Activated CD4-positive, alpha-beta T cell treated with anti-CD3 and anti-CD28 coated beads for 24 hours (primary cell): Measurements from ENCODE around the gene SGPP1.
A peak's percentile ranks its signal among the peaks of the same experiment; 100 is the strongest.
"Not testable (repeated sequence)": the region's sequence is repeated elsewhere in the genome, so short reads cannot be mapped to it uniquely, and the experiment has no call there.

Experiments used
- DNase-seq, 2 donors: peaks; one replicate each; pipeline ENCODE4 v3.0.0-alpha.2; 2020; ENCODE audit warnings: low read depth in 2 of 2

SGPP1 gene, protein sequence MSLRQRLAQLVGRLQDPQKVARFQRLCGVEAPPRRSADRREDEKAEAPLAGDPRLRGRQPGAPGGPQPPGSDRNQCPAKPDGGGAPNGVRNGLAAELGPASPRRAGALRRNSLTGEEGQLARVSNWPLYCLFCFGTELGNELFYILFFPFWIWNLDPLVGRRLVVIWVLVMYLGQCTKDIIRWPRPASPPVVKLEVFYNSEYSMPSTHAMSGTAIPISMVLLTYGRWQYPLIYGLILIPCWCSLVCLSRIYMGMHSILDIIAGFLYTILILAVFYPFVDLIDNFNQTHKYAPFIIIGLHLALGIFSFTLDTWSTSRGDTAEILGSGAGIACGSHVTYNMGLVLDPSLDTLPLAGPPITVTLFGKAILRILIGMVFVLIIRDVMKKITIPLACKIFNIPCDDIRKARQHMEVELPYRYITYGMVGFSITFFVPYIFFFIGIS

DNA sequence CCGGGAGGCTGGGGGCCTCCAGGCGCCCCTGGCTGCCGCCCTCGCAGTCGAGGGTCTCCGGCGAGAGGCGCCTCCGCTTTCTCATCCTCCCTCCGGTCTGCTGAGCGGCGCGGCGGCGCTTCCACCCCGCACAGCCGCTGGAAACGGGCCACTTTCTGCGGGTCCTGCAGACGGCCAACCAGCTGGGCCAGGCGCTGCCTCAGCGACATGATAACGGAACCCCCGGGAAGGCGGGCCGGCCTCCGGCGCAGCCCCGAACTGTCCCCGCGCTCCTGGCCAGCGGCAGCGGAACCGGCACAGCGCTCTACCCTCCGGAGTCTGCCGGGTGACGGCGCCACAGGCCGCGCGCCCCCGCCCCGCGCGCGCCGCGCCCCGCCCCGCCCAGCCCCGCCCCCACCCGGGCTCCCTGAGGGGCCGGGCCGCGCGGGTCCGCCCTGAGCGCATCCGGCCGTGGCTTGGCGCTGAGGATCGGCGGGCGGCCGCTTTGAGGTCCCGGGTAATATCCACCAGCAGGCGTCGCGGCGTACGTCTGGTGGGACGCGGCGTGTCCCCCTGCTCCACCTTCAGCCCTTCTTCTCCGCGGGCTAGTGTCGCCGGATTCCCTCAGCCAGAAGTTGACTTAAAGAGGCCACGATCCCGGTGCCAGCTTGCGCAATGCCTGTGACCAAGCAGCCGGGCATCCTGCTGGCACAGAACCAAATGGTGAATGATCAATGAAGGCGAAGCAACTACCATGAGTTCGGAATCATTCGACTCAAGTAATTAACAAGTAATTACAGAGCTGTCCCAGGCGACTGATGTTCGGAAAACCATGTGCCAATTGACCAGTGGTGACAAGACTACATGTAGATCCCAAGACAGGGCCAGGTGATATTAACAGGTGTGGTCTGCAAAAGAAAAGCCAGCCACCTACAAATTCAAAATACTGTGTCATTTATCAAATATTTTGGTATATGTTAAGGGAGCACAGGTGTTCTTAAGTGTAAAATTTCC, at the start of gene SGPP1:
TSS of gene SGPP1 (minus strand) at position 330 of the 993 bp plus-strand sequence. CDS start at position 209, 121 bp downstream.
- peak; percentile 48 to 59 for DNase-seq

DNA sequence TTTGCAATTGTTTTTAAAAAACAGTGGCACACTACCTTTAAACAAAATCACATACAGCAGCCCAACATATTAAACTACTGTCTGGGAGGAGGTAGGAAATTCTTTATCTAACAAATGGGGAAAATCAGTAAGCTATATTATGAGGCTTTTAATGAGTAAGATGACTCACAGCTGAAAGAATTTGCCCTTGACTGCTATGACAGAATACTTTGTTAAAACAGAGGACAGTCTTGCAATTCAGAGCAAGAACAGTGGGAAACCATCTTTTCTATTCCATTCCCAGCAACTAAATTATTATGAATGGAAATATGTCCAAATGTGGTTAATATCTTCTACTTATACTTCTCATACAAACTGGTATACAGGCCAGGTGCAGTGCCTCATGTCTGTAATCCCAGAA, 49.2 kb upstream of the SGPP1 start:
- no peak for DNase-seq

DNA sequence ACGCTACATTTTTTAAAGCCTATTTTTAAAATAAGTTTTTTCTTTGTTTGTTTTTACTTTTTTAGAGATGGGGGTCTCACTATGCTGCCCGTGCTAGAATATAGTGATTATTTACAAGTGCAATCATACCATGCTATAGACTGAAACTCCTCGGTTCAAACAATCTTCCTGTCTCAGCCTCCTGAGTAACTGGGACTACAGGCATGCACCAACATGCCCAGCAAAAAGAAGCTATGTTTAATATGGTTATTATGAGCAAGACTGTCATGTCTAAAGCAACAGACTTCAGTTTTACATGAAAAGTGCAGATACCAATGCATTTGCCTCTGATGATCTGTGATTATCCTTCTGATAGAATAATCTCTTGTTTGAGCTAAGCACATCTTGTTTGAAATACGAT, 45.6 kb upstream of the SGPP1 start:
- no peak for DNase-seq

DNA sequence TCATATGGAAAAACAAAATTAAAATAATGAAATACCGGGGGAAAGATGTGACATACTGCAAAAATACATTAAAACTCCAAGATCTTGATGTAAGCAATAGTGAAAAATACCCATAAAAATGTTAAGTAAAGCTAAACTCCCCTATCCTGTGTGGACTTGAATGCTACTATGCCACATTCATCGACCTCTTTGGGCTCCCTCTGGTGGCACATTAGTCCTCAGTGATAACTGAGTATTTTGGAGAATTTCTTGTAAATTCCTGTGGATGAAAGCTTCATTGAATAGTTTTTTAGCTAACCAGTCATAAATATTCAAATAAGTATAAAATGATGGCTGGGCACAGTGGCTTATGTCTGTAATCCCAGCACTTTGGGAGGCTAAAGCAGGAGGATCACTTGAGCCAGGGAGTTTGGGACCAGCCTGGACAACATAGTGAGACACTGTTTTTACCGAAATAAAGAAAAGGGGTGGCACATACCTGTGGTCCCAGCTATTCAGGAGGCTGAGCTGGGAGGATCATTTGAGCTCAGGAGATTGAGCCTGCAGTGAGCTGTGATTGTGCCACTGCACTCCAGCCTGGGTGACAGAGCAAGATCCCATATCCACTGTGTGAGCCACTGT, 42.4 kb upstream of the SGPP1 start:
- DNase-seq, result peak; percentile 17 to 27

DNA sequence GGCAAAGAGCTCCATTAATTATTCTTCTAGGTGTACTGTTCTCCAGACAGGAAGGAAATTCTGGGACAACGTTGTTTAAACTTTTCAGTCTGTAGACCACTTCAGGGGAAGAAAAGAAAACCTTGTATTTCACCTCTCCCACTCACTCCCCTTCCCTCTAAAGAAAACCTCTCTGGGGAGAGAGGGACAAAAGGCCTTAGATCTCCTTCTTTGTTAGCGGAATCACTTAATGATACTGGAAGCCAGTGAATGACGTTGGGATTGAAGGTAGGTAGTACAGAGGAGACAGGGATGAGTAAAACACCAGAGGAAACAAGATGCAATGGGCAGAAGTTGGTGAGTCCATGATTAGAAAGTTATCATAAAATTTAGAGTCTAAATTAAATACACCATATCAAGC, 38.7 kb upstream of the SGPP1 start:
- DNase-seq, result no peak

DNA sequence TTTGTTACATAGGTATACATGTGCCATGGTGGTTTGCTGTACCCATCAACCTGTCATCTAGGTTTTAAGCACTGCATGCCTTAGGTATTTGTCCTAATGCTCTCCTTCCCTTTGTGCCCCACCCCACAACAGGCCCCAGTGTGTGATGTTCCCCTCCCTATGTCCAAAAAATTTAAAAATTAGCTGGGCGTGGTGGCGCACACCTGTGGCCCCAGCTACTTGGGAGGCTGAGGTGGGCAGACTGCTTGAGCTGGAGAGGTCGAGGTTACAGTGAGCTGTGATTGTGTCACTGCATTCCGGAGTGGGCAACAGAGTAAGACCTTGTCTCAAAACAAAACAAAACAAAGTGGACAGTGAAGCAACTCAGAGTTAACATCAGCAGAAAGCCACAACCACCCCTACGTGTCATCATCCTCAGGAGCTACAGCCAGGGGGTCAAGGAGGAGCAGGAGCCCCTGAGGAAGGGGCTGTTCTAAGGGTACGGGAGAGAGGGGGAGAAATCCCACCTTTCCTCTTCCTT, 36.8 kb upstream of the SGPP1 start:
- no peak for DNase-seq

DNA sequence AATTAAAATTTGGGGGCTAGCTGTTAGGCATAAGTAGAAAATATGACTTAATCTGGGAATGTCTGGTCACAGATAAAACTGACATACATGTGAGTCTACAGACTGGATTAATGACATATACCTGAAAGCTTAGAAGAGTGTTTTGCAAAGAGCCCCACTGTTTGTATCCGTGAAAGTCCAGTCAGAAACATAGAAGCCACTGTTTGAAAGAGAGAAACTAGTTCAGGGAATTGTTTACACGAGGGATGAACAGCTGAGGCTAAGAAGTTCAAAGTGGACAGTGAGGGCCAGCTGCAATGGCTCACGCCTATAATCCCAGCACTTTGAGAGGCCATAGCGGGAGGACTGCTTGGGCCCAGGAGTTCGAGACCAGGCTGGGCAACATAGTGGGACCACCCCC, 36.2 kb upstream of the SGPP1 start:
- no peak for DNase-seq

DNA sequence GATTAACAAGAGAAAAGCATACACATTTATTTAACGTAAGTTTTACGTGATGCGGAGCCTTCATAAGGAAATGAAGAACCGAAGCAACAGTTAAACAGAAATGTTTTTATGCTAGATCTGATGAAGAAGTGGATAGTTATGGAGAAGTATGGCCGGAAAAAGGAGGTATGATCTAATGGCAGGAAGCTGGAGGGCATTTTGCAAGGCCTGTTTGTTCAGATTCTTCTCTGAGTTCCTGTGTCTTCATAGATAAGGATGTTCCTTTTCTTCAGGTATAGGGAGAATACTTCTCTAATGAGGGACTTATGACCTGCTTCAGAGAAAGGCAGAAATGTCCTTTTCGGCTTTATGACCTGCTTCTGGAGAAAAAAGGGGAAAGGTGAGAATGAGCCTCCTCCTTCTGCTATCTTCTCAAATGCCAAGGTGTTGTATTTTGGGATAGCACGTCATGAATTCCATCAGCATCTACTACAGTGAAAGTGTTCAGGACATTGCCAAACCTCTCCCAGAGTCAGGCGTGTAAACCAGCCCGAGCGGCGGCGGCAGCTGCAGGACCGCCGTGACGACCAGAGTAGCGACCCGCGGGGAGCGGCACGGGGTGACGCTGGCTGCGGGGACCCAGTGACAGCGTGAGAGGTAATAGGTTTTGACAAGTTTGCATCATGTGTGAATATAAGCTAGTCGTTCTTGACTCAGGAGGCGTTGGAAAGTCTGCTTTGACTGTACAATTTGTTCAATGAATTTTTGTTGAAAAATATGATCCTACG, 33.7 kb upstream of the SGPP1 start:
- no peak for DNase-seq

DNA sequence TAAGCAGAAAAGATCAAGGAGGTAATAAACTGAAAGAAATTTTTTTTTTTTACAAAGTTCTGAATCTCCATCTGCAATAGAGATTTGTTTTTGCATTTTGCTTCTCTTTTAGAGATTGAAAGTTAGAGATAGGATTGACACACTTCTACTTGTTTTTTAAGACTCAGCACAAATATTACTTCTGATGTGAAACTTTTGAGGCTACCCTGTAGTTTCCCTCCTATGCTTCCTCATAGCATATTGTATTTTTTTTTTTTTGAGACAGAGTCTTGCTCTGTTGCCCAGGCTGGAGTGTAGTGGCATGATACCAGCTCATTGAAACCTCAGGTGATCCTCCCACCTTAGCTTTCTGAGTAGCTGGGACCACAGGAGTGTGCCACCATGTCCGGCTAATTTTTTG, 32.1 kb upstream of the SGPP1 start:
- no peak for DNase-seq

DNA sequence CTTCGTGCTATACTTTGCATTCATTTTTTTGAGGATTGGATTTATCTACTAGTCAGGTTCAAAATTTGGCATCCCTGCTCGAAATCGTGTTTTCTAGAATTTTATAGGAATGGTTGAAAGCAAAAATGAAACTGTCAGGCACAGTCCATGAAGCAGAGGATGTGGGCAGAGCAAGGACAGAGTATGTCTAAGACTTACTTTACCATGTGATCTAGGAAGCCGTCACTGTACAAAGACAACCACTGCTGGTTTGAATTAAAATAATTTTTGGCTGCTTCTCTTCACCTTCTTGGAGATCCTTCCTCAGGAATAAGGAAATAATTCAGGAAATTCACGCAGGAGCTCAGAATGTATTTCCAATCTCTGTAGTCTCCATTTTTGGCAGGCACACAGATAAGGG, 31.6 kb upstream of the SGPP1 start:
- DNase-seq, result no peak

DNA sequence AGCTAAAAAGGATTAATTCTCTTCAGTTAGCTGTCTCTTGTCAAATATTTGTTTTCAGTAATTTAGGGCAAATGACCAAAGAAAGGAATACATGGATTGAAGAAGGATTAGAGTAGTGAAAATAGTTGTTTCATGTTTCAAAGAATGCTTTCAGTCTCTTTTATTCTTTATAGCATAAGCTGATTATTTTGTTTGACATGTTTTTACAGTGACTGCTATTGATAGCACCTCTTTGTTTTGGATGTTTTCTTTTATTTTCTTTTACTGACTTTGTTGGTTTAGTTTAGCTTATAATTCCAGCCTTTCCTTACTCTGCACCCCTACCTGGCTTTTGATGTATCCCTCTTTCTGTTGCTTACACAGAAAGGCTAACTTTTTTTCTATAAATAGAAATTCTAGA, 29.3 kb upstream of the SGPP1 start:
- no peak for DNase-seq

DNA sequence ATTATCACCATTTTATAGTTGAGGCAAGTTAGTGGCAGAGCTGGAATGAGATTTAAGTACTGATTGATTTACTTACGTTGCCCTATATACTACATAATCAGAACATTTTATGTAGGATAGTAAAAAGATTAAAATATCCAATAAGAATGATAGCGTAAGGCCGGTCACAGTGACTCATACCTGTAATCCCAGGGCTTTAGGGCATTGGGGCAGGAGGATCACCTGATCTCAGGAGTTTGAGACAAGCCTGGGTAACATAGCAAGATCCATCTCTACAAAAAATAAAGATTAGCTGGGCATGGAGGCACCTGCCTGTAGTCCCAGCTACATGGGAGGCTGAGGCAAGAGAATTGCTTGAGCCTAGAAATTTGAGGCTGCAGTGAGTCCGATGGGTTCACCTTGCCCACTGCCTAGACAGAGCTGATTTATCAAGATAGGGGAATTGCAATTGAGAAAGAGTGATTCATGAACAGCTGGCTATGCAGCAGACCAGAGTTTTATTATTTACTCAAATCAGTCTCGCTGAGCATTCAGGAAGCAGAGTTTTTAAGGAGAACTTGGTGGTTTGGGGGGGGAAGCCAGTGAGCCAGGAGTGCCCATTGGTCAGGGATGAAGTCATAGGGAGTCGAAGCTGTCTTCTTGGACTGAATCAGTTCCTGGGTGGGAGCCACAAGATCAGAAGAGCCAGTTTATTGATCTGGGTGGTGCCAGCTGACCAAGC, 24.7 kb upstream of the SGPP1 start:
- no peak for DNase-seq

DNA sequence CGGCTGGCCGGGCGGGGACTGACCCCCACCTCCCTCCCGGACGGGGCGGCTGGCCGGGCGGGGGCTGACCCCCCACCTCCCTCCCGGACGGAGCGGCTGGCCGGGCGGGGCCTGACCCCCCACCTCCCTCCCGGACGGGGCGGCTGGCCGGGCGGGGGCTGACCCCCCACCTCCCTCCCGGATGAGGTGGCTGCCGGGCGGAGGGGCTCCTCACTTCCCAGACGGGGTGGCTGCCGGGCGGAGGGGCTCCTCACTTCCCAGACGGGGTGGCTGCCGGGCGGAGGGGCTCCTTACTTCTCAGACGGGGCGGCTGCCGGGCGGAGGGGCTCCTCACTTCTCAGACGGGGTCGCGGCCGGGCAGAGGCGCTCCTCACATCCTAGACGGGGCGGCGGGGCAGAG, 23.2 kb upstream of the SGPP1 start:
- not testable (repeated sequence) for DNase-seq

DNA sequence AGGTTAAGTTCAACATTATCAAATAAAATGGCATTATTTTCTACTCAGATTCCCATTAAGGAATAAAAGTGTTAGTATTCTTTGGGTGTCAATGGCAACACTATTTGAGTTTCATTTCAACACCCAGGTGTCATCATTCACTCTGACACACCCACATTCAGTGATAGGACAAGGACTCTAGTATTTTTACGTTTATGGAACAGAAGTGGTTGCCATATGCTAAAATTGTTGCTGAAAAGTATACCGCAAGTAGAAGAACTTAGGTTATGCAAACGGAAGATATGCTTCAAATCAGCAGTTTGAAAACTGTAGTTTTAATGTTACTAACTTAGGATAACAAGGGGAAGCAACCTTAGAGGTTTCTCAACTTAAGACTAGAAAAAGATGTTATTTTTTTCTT, 20.0 kb upstream of the SGPP1 start:
- DNase-seq, result no peak

DNA sequence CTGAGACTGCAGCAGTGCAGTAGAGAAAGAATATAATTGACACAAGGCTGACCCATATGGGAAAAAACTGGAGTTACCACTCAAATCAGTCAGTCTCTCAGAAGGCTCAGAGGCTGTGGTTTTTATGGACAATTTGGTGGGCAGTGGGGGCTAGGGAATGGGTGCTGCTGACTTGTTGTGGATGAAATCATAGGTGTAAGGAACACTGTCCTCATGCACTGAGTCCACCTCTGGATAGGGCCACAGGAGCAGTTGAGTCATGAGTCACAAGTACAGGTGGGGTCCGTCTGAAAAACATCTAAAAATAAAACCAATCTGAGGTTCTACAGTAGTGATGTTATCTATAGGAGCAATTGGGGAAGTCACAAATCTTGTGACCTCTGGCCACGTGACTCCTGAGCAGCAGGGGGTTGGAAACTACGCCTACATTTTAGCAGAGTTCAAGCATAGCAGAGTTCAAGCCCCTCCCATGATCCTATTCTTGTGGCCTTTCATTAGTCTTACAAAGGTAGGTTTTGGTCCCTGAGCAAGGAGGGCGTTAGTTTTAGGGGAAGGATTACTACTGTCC, 18.1 kb upstream of the SGPP1 start:
- DNase-seq, result no peak

DNA sequence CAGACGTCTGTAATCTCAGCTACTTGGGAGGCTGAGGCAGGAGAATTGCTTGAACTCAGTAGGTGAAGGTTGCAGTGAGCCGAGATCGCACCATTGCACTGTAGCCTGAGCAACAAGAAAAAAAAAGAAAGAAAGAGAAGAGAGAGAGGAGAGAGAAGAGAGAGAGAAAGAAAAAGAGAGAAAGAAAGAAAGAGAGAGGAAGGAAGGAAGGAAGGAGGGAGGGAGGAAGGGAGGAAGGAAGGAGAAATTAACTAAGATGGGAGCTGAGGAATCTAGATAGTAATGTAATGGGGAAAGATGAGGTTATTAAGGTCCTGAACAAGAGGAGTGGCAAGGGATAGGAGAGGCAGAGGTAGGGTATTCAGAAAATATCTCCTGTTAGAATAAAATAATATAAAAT, 17.4 kb upstream of the SGPP1 start:
- DNase-seq, result no peak

DNA sequence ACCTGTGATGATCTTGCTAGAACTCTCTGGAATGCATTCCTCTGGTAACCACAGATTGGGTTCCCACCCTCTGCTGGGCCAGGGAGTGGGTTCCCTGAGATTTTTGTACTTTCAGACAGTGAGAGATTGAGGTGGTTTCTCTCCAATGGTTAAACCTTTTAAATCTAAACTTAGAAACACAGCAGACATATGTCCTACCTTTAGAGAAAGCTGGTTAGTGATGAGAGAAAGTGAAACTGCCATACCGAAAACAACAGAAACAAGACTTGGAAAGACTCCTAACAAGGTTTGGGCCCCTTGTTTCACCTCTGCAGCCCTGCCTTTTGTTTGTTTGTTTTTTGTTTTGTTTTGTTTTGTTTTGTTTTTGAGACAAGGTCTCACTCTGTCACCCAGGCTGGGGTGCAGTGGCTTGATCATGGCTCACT, 9.7 kb upstream of the SGPP1 start:
- no peak for DNase-seq

DNA sequence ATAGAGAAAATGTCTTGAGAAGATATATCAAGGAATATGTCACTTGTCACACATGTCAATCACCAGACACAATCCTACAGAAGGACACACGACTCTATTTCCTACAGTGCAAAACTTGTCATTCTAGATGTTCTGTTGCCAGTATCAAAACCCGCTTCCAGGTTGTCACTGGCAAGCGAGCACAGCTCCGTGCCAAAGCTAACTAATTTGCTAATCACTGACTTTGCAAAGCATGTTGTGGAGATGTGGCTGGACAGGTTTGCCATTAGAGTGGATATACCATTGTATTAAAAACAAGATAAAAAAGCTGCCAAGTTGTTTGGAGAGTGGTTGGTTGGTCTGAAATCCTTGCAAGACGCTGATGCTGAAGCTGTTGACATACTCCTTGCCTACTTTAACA, 7.9 kb upstream of the SGPP1 start:
- no peak for DNase-seq

DNA sequence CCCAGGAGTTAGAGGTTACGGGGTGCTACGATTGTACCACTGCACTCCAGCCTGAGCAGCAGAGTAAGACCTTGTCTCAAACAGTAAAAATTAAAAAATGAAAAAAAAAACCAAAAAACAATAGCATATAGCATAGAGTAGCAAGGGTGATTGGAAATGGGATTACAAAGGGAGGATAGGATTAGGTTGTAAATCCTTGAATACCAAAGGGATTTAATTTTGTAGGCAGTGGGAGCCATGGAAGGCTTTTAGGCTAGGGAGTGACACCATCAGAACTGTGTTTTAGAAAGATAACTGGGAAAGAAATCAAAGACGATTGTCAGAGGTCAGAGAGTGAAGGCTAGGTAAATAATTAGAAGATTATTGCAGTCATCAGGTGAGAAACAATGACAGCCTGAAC, 2.8 kb upstream of the SGPP1 start:
- DNase-seq, result no peak

DNA sequence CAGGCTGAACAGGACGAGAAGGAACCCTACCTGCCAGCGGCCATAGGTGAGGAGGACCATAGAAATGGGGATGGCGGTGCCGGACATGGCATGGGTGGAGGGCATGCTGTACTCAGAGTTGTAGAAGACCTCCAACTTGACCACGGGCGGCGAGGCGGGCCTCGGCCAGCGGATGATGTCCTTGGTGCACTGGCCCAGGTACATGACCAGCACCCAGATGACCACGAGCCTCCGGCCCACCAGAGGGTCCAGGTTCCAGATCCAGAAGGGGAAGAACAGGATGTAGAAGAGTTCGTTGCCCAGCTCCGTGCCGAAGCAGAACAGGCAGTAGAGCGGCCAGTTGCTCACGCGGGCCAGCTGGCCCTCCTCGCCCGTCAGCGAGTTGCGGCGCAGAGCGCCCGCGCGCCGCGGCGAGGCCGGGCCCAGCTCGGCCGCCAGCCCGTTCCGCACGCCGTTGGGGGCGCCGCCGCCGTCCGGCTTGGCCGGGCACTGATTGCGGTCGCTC, 582 bp downstream of the SGPP1 start:
- DNase-seq, result no peak
